ENCODE results near the gene PIK3R5.

The PIK3R5 gene

GRCh38 chr17:8847891-8848290 is 117.6 kb downstream of the PIK3R5 start:
- Histone ChIP-seq H3K36me3 (ENCODE audit: control insufficient read depth, insufficient read depth, low read length) (no peaks in the 10 kb centered on the region), H3K27ac (ENCODE audit: insufficient read depth, low read depth, low read length, poor library complexity, severe bottlenecking) (no peak overlapping the region), H3K27me3 (ENCODE audit: control insufficient read depth, insufficient read depth, low read length, poor library complexity, severe bottlenecking) (no peaks in the 10 kb centered on the region), H3K4me1 (ENCODE audit: control insufficient read depth, insufficient read depth, low read length) (no peaks in the 10 kb centered on the region), H3K4me3 (ENCODE audit: insufficient read depth, low read depth, low read length) (no peak overlapping the region), H3K9me3 (ENCODE audit: control insufficient read depth, low read length) (no peaks in the 10 kb centered on the region)
- 89 to 97% methylated on average over 2 of the region's 2 CpGs for WGBS, 2 experiments

- no peak overlapping the region for H3K27ac ChIP-seq (ENCODE audit: insufficient read depth, low read depth, low read length, poor library complexity, severe bottlenecking)
- H3K27me3 ChIP-seq (ENCODE audit: control insufficient read depth, insufficient read depth, low read length, poor library complexity, severe bottlenecking): no peaks in the 10 kb centered on the region
- H3K4me1 ChIP-seq (ENCODE audit: control insufficient read depth, insufficient read depth, low read length): no peaks in the 10 kb centered on the region
- no peaks in the 10 kb centered on the region for H3K9me3 ChIP-seq (ENCODE audit: control insufficient read depth, low read length)
- no peaks in the 10 kb centered on the region for H3K36me3 ChIP-seq (ENCODE audit: control insufficient read depth, insufficient read depth, low read length)
- no peak overlapping the region for H3K4me3 ChIP-seq (ENCODE audit: insufficient read depth, low read depth, low read length)
These were observed 118.7 kb downstream of the PIK3R5 start for GRCh38 chr17:8846768-8847211.

GRCh38 chr17:8844229-8845218 is 121.0 kb downstream of the PIK3R5 start:
- H3K4me1 ChIP-seq (ENCODE audit: control insufficient read depth, insufficient read depth, low read length): no peaks in the 10 kb centered on the region
- 90 to 97% methylated on average over 6 to 9 of the region's 9 CpGs for WGBS, 2 experiments
- H3K27ac ChIP-seq (ENCODE audit: insufficient read depth, low read depth, low read length, poor library complexity, severe bottlenecking): no peak overlapping the region
- H3K4me3 ChIP-seq (ENCODE audit: insufficient read depth, low read depth, low read length): no peak overlapping the region
- H3K36me3 ChIP-seq (ENCODE audit: control insufficient read depth, insufficient read depth, low read length): no peaks in the 10 kb centered on the region
- H3K9me3 ChIP-seq (ENCODE audit: control insufficient read depth, low read length): no peaks in the 10 kb centered on the region
- no peaks in the 10 kb centered on the region for H3K27me3 ChIP-seq (ENCODE audit: control insufficient read depth, insufficient read depth, low read length, poor library complexity, severe bottlenecking)

GRCh38 chr17:8843344-8843743 is 122.2 kb downstream of the PIK3R5 start:
- Histone ChIP-seq H3K27me3 (ENCODE audit: control insufficient read depth, insufficient read depth, low read length, poor library complexity, severe bottlenecking) (no peaks in the 10 kb centered on the region), H3K27ac (ENCODE audit: insufficient read depth, low read depth, low read length, poor library complexity, severe bottlenecking) (no peak overlapping the region), H3K36me3 (ENCODE audit: control insufficient read depth, insufficient read depth, low read length) (no peaks in the 10 kb centered on the region), H3K4me3 (ENCODE audit: insufficient read depth, low read depth, low read length) (no peak overlapping the region), H3K4me1 (ENCODE audit: control insufficient read depth, insufficient read depth, low read length) (no peaks in the 10 kb centered on the region), H3K9me3 (ENCODE audit: control insufficient read depth, low read length) (no peaks in the 10 kb centered on the region)
- WGBS, 2 experiments: 86 to 88% methylated on average over 2 of the region's 2 CpGs

- WGBS, 2 experiments: 83 to 89% methylated on average over 4 of the region's 4 CpGs
- Histone ChIP-seq H3K4me1 (ENCODE audit: control insufficient read depth, insufficient read depth, low read length) (no peaks in the 10 kb centered on the region), H3K36me3 (ENCODE audit: control insufficient read depth, insufficient read depth, low read length) (no peaks in the 10 kb centered on the region), H3K27ac (ENCODE audit: insufficient read depth, low read depth, low read length, poor library complexity, severe bottlenecking) (no peak overlapping the region), H3K27me3 (ENCODE audit: control insufficient read depth, insufficient read depth, low read length, poor library complexity, severe bottlenecking) (no peaks in the 10 kb centered on the region), H3K9me3 (ENCODE audit: control insufficient read depth, low read length) (no peaks in the 10 kb centered on the region), H3K4me3 (ENCODE audit: insufficient read depth, low read depth, low read length) (no peak overlapping the region)
These were observed 123.7 kb downstream of the PIK3R5 start for GRCh38 chr17:8841844-8842243.

- 78% methylated on average over 11 of the region's 11 CpGs for WGBS, 2 experiments
- H3K36me3 ChIP-seq (ENCODE audit: control insufficient read depth, insufficient read depth, low read length): no peaks in the 10 kb centered on the region
- no peak overlapping the region for H3K27ac ChIP-seq (ENCODE audit: insufficient read depth, low read depth, low read length, poor library complexity, severe bottlenecking)
- H3K27me3 ChIP-seq (ENCODE audit: control insufficient read depth, insufficient read depth, low read length, poor library complexity, severe bottlenecking): no peaks in the 10 kb centered on the region
- no peaks in the 10 kb centered on the region for H3K9me3 ChIP-seq (ENCODE audit: control insufficient read depth, low read length)
- H3K4me1 ChIP-seq (ENCODE audit: control insufficient read depth, insufficient read depth, low read length): no peaks in the 10 kb centered on the region
- H3K4me3 ChIP-seq (ENCODE audit: insufficient read depth, low read depth, low read length): no peak overlapping the region
These were observed 126.0 kb downstream of the PIK3R5 start for GRCh38 chr17:8839410-8839935.

- Histone ChIP-seq H3K4me3 (ENCODE audit: insufficient read depth, low read depth, low read length) (no peak overlapping the region), H3K4me1 (ENCODE audit: control insufficient read depth, insufficient read depth, low read length) (no peaks in the 10 kb centered on the region), H3K36me3 (ENCODE audit: control insufficient read depth, insufficient read depth, low read length) (no peaks in the 10 kb centered on the region), H3K27me3 (ENCODE audit: control insufficient read depth, insufficient read depth, low read length, poor library complexity, severe bottlenecking) (no peaks in the 10 kb centered on the region), H3K9me3 (ENCODE audit: control insufficient read depth, low read length) (no peaks in the 10 kb centered on the region), H3K27ac (ENCODE audit: insufficient read depth, low read depth, low read length, poor library complexity, severe bottlenecking) (no peak overlapping the region)
- WGBS, 2 experiments: 94 to 95% methylated on average over 12 of the region's 12 CpGs
These were observed 126.9 kb downstream of the PIK3R5 start for GRCh38 chr17:8838551-8839095.

GRCh38 chr17:8837563-8838075 is 127.9 kb downstream of the PIK3R5 start:
- WGBS, 2 experiments: 67 to 73% methylated on average over 8 of the region's 8 CpGs
- Histone ChIP-seq H3K36me3 (ENCODE audit: control insufficient read depth, insufficient read depth, low read length) (no peaks in the 10 kb centered on the region), H3K27me3 (ENCODE audit: control insufficient read depth, insufficient read depth, low read length, poor library complexity, severe bottlenecking) (no peaks in the 10 kb centered on the region), H3K4me3 (ENCODE audit: insufficient read depth, low read depth, low read length) (no peak overlapping the region), H3K27ac (ENCODE audit: insufficient read depth, low read depth, low read length, poor library complexity, severe bottlenecking) (no peak overlapping the region), H3K9me3 (ENCODE audit: control insufficient read depth, low read length) (no peaks in the 10 kb centered on the region), H3K4me1 (ENCODE audit: control insufficient read depth, insufficient read depth, low read length) (no peaks in the 10 kb centered on the region)

GRCh38 chr17:8836821-8837562 is 128.5 kb downstream of the PIK3R5 start:
- Histone ChIP-seq H3K9me3 (ENCODE audit: control insufficient read depth, low read length) (no peaks in the 10 kb centered on the region), H3K4me3 (ENCODE audit: insufficient read depth, low read depth, low read length) (no peak overlapping the region), H3K36me3 (ENCODE audit: control insufficient read depth, insufficient read depth, low read length) (no peaks in the 10 kb centered on the region), H3K4me1 (ENCODE audit: control insufficient read depth, insufficient read depth, low read length) (no peaks in the 10 kb centered on the region), H3K27ac (ENCODE audit: insufficient read depth, low read depth, low read length, poor library complexity, severe bottlenecking) (no peak overlapping the region), H3K27me3 (ENCODE audit: control insufficient read depth, insufficient read depth, low read length, poor library complexity, severe bottlenecking) (no peaks in the 10 kb centered on the region)
- 89 to 92% methylated on average over 14 to 15 of the region's 15 CpGs for WGBS, 2 experiments
